RWPE1 (cell line): ENCODE data around the gene ZC2HC1C.
"Not testable (repeated sequence)": the region's sequence is repeated elsewhere in the genome, so short reads cannot be mapped to it uniquely, and the experiment has no call there.

Experiments used
- CTCF ChIA-PET: fragments of 350-600 bp; sonication (Branson Sonifier 250); formaldehyde crosslinking; extraction: SDS; loops from one replicate; lab custom pipeline; 2021; lab: Yijun Ruan, JAX
- POLR2A ChIA-PET: fragments of 400-600 bp; formaldehyde crosslinking; extraction: SDS; loops from one replicate; lab custom pipeline; 2020; ENCODE audit warnings: antibody characterized with exemption; ENCODE audit not compliant: low non-redundant PET; lab: Yijun Ruan, JAX
- DNase-seq: peaks from one replicate; pipeline ENCODE4 v3.0.0; 2012; ENCODE audit warnings: low spot score
- H3K27ac ChIP-seq: fragments of 450-650 bp; 2 replicates; pipeline ENCODE4 v1.5.1; 2017
- CTCF ChIP-seq: fragments of 450-650 bp; conservative IDR thresholded peaks from 2 replicates; pipeline ENCODE4 v1.5.1; 2017; ENCODE audit warnings: low read depth, mild to moderate bottlenecking

ZC2HC1C gene

DNA sequence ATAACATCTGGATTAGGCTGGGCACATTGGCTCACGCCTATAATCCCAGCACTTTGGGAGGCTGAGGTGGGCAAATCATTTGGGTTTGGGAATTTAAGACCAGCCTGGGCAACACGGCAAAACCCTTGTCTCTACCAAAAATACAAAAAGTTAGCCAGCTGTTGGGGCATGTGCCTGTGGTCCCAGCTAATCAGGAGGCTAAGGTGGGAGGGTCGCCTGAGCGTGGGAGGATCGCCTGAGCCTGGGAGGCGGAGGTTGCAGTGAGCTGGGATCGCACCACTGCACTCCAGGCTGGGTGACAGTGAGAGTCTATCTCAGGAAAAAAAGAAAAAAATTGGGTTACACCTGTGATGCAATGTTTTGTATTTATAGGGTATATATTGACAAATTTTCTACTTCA, 52.1 kb downstream of the ZC2HC1C start:
- POLR2A ChIA-PET, result no interaction called here
- no peak for DNase-seq
- CTCF ChIA-PET, result no interaction called here
- no peak overlapping the region for H3K27ac ChIP-seq
- no peak for TF ChIP-seq CTCF

GRCh38 chr14:75123991-75124390, 54.5 kb downstream of the ZC2HC1C start:
- no peak for TF ChIP-seq CTCF
- no peak overlapping the region for H3K27ac ChIP-seq
- DNase-seq, result peak; percentile 82
- ChIA-PET CTCF (no interaction called here), POLR2A (interaction anchor here (0.6 kb wide), 1 partner anchor 155 kb away, joined by 3 read pairs; no protein-coding TSS in a partner anchor)

DNA sequence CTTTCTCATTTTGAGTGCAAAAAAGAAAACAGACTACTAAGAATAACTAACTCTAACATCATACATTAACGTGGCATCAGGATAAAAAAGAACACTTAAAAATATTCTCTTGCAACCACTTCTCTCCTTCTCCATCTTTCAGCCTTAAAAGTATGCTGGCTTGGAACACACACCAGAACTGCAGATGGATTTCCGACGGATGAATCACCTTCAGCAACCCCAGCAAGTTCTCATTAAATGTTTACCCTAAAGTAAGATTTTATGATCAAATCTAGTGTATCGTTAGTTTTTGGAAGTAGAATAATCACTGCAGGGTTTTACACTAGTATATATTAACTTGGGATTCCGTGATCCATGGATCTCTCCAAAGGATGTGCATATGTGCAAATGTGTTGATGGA, 56.2 kb downstream of the ZC2HC1C start:
- no peak for TF ChIP-seq CTCF
- CTCF ChIA-PET, result interaction anchor here (0.6 kb wide), 1 partner anchor 12 kb away, joined by 3 read pairs; no protein-coding TSS in a partner anchor
- peak; percentile 33 for DNase-seq
- POLR2A ChIA-PET, result interaction anchor here (0.8 to 0.9 kb wide), 2 partner anchors 171 to 176 kb away, joined by 3 to 11 read pairs; no protein-coding TSS in a partner anchor
- H3K27ac ChIP-seq, result no peak overlapping the region

GRCh38 chr14:75126121-75126544, 56.7 kb downstream of the ZC2HC1C start:
- no peak for TF ChIP-seq CTCF
- H3K27ac ChIP-seq, result peak overlapping the region; percentile 92
- peak; percentile 8 for DNase-seq
- ChIA-PET CTCF (interaction anchor here (0.6 kb wide), 1 partner anchor 11 kb away, joined by 3 read pairs; no protein-coding TSS in a partner anchor), POLR2A (interaction anchor here (0.8 to 0.9 kb wide), 2 partner anchors 170 to 176 kb away, joined by 3 to 11 read pairs; no protein-coding TSS in a partner anchor)

DNA sequence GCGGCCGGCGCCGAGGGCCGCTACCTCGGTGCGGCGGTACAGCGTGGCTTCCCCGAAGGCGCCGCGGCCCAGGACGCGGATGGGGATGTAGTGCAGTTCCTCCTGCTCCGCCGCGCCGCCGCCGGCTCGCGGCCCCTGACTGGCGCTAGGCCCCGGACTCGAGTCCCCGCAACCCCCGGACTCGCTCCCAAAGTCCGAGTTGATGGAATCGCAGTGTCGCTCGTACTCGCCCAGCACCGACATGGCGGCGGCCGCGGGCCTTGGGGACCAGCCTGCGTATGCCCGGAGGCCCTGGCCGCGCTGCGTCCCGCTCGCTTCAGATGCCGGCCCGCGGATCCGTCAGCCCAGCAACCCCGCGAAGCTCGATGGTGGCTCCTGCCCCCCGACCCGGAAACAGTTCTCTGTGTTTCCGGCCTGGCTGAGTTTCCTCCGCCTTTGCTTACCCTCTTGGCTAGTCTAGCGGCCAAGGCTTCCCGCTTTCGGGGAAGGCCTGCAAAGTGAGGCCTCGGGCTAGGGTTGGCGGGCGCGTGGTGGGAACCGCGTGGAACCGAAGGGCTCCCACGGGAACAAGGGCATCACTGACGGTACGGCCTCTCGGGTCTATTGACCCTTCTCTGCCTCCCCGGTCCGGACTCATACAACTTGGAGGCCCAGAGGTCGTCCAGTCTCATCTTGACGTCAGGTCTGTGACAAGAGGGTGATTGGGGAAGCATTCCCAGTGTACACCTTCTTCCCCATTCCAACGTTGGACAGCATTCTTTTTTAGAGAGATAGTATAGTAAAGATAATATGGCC, 57.4 kb downstream of the ZC2HC1C start, which contains the start of gene NEK9:
TSS of gene NEK9 (minus strand) at position 370 of the 795 bp plus-strand sequence. CDS start at position 243, 127 bp downstream.
- H3K27ac ChIP-seq, result peak within 1 kb of the TSS; percentile 92
- CTCF ChIA-PET, result interaction anchor here (0.7 kb wide), 1 partner anchor 270 kb away, joined by 3 read pairs; no protein-coding TSS in a partner anchor
- POLR2A ChIA-PET, result no interaction called here
- TF ChIP-seq CTCF, result no peak
- peak; percentile 92 for DNase-seq

DNA sequence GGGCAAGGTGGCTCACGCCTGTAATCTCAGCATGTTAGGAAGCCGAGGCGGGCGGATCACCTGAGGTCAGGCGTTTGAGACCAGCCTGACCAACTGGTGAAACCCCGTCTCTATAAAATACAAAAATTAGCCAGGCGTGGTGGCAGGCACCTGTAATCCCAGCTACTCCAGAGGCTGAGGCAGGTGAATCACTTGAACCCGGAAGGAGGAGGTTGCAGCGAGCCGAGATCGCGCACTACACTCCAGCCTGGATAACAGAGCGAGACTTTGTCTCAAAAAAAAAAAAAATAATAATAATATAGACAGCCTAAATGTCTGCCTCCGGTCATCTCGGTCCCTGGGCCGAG, 58.0 kb downstream of the ZC2HC1C start:
- H3K27ac ChIP-seq, result peak overlapping the region; percentile 92
- DNase-seq, POLR2A ChIA-PET: not testable (repeated sequence)
- CTCF ChIA-PET, result interaction anchor here (0.7 kb wide), 1 partner anchor 269 kb away, joined by 3 read pairs; no protein-coding TSS in a partner anchor
